LNCAP (cell line): ENCODE data around the gene GMPR2.

Experiments used
- TF ChIP-seq, protein P1 (sequence below): fragments of 450-650 bp; IDR thresholded peaks from 2 replicates; pipeline ENCODE4 v1.5.1; 2017; ENCODE audit warnings: mild to moderate bottlenecking

Gene GMPR2

DNA sequence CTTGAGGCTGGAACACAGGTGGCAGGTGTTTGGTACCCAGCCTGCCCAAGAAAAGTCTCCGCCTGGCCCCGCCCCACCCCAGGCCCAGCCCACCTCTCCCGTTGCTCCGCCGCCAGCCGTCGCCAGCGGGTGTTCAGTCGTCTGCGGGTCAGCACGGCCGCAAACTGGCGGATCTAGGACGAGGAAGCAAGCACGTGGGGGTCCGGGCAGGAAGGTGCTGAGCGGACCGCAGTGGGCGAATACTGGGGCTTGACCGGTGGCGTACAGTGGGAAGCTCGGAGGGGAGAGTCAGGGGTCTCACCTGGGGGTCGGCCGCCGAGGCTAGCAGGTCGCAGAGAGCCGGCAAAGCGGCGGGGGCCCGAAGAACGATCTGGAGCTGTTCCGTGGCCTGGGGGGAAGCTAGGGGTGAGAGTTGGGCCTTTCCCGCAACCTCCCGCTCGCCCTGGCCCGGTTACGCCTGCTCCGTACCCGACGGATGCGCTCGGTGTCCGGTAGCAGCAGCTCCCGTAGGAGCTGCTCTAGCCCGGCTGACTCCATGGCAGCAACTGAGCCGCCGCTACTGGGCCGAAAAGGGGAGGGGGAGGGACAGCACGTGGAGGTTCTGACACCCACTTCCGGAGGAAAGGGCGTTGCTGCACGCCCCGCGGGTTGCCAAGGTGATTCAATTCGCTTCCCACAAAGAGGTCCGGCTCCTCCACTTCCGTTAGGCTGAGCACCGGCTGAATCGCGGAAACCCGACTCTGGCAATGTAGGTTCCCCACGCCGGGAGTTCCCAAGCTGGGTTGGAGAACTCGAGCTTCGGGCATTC, 44.3 kb upstream of the GMPR2 start, which contains the start of gene IPO4:
TSS of gene IPO4 (minus strand) at position 566 of the 808 bp plus-strand sequence. CDS start at position 537, 29 bp downstream.
- TF ChIP-seq, protein P1, sequence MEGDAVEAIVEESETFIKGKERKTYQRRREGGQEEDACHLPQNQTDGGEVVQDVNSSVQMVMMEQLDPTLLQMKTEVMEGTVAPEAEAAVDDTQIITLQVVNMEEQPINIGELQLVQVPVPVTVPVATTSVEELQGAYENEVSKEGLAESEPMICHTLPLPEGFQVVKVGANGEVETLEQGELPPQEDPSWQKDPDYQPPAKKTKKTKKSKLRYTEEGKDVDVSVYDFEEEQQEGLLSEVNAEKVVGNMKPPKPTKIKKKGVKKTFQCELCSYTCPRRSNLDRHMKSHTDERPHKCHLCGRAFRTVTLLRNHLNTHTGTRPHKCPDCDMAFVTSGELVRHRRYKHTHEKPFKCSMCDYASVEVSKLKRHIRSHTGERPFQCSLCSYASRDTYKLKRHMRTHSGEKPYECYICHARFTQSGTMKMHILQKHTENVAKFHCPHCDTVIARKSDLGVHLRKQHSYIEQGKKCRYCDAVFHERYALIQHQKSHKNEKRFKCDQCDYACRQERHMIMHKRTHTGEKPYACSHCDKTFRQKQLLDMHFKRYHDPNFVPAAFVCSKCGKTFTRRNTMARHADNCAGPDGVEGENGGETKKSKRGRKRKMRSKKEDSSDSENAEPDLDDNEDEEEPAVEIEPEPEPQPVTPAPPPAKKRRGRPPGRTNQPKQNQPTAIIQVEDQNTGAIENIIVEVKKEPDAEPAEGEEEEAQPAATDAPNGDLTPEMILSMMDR: no peak

DNA sequence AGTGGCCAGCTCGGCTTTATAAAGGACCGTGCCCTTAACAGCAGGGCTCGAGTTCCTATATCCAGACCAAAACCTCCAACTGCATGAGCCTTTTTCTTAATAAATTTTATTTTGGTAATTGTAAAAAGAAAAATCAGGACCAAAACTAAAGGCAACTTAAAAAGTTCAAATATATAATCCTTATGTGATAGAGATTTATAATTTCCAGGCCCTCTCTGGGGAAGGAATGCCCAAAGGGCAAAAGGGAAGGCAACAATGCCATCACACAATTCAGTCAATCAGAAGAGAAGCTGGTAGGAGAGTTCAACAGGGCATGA, 43.7 kb upstream of the GMPR2 start:
- TF ChIP-seq, protein P1: no peak

DNA sequence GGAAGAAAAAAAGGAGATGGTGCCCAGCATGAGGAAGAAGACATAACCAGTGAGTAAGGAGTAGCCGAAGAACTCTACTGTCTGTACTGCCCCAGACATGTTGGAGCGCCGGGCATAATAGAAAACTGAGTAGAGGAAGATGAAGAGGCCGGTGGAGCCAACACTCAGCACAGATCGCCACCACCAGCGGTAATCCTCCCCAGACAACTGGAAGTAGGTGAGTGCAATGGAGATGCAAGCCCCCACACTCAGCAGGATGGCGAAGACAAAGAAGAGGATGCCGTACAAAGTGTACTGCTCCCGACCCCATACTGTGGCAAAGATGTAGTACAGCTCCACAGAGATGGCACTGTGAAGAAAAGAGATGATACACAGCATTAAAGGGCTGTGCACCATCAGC, 43.3 kb upstream of the GMPR2 start:
- TF ChIP-seq, protein P1: no peak

DNA sequence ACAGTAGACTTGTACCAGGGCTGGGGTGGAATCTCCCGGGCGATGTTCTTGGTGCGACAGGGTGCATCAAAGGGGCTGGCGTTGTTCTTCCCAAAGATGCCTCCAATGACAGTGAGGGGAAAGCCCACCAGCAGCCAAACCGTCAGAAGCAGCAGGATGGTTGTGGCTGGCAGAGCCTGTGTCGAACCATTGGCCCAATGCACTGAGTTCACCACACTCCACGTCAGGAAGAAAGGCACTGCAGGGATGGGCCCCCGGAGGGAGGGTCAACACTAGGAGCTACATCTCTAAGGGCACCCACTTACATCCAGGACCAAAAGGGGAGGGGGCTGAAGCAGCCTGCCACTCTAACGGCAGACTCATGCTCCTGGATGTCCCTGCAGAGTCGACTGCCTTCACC, 42.3 kb upstream of the GMPR2 start:
- TF ChIP-seq, protein P1: no peak

DNA sequence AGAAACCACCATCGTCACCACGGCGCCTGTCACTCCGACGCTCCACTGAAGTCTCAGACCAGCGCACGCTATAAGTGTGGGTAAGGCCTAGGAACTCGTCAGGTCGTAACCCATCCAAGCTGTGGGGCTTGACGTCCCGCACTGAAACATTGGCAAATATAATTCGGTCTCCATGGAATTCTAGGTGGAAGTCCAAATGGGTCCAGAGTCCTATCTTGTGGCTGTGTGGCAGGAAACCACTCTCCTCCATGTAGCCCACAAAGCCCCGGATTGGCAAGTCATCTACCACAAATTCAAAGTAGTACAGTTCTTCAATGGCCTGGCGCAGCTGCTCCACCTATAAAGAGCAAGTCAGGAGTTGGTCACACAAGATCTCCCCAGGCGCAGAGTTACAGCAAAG, 39.8 kb upstream of the GMPR2 start:
- TF ChIP-seq, protein P1: no peak

DNA sequence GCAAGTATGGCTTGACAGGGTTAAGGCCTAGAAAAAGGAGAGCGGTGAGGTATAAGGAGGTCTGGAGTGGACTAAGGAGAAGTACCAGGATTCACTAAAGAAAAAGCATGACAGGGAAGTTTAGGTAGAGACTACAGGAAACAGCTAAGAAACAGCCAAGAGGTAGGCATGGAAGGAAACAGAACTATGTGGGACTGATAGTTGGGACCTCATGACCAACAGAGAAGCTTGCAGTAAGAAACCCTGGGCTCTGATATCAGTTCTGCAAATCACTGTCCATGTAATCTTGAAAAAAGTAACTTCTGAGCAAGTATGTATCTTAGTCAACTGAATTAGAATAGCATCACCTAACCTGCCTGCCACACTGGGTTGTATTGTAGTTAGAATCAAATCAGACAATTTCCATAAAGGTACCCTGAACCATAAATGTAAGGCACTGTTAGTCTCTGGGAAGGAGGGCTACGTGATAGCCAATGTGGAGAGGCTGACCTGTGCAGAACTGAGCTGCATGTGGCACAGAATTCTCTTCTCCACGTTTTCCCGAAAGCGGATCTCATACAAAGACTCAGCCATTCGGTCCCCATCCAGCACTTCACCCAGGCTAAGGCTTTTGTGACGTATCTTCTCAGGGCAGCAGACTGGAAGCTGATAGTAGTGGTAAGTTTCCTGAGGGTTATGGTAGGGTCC, 38.4 kb upstream of the GMPR2 start:
- TF ChIP-seq, protein P1: no peak

DNA sequence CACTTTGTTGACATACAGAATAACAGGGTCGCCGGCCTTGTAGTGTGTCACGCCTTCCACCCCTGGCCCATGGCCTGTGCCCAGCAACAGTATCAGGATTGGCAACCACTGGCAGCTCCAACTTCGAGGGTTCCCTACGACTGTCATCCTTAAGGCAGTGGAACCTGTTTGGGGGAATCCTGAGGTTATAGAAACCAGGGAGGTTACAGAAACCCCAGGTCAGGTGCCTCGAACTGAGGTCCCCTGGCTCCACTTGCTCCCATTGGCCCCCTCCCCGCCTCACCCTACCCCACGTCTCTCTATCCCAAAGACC, 37.9 kb upstream of the GMPR2 start:
- TF ChIP-seq, protein P1: no peak
